OCI-LY3 (cell line): ENCODE results near the gene FHL2.
A peak's percentile ranks its signal among the peaks of the same experiment; 100 is the strongest.

Experiments
- H2AFZ ChIP-seq: fragments of 200-600, 300-600 bp; shearing (Covaris generic); 2 replicates; pipeline ENCODE4 v1.6.0; 2014; ENCODE audit warnings: antibody characterized with exemption, low read depth, low read length
- H3K27ac ChIP-seq: fragments of 200-600, 300-600 bp; sonication (generic); 2 replicates; pipeline ENCODE4 v1.5.1; 2014; ENCODE audit warnings: mild to moderate bottlenecking, low read length, moderate library complexity, mixed read lengths
- H3K27me3 ChIP-seq: fragments of 200-600, 300-600 bp; sonication (generic); 2 replicates; pipeline ENCODE4 v1.6.1; 2014; ENCODE audit warnings: low read depth, low read length, mixed read lengths
- H3K36me3 ChIP-seq: fragments of 200-600, 300-600 bp; sonication (generic); replicated peaks from 2 replicates; pipeline ENCODE3; 2014; ENCODE audit warnings: low read depth, low read length, mixed read lengths
- H3K4me1 ChIP-seq: fragments of 300-600, 200-600 bp; sonication (generic); 2 replicates; pipeline ENCODE4 v1.6.1; 2014; ENCODE audit warnings: low read length, mixed read lengths
- H3K4me2 ChIP-seq: fragments of 200-600, 300-600 bp; sonication (generic); 2 replicates; pipeline ENCODE4 v1.6.1; 2014; ENCODE audit warnings: low read length, mixed read lengths
- H3K4me3 ChIP-seq: fragments of 300-600, 200-600 bp; sonication (generic); 2 replicates; pipeline ENCODE4 v1.5.1; 2014; ENCODE audit warnings: antibody characterized with exemption, mild to moderate bottlenecking, low read length, moderate library complexity
- H3K79me2 ChIP-seq: fragments of 300-600, 200-600 bp; shearing (Covaris generic); 2 replicates; pipeline ENCODE4 v1.6.1; 2014; ENCODE audit warnings: mild to moderate bottlenecking, low read length, mixed read lengths
- H3K9ac ChIP-seq: fragments of 300-600, 200-600 bp; shearing (Covaris generic); 2 replicates; pipeline ENCODE4 v1.6.0; 2014; ENCODE audit warnings: mild to moderate bottlenecking, low read length, moderate library complexity
- H3K9me3 ChIP-seq: fragments of 200-600, 300-600 bp; shearing (Covaris generic); 2 replicates; pipeline ENCODE4 v1.6.1; 2014; ENCODE audit warnings: low read length, mixed read lengths; ENCODE audit not compliant: insufficient read depth
- H4K20me1 ChIP-seq: fragments of 200-600, 300-600 bp; sonication (generic); 2 replicates; pipeline ENCODE4 v1.6.1; 2016; ENCODE audit warnings: low read length, mixed read lengths; ENCODE audit not compliant: insufficient read depth
- CTCF ChIP-seq: fragments of 200-600, 300-600 bp; sonication (generic); IDR thresholded peaks from 2 replicates; pipeline ENCODE4 v1.5.1; 2014; ENCODE audit warnings: antibody characterized with exemption, low read length, low read depth
- EZH2phosphoT487 ChIP-seq: fragments of 200-600 bp; shearing (Covaris generic); IDR thresholded peaks from 2 replicates; pipeline ENCODE4 v1.6.1; 2018; ENCODE audit warnings: antibody characterized with exemption, mixed run types, low read depth

FHL2 gene

GRCh38 chr2:105321875-105322646 lies 76.8 kb downstream of the FHL2 start:
- H2AFZ ChIP-seq = no peak overlapping the region
- peaks cover 33% of the 10 kb centered on the region for H4K20me1 ChIP-seq
- TF ChIP-seq CTCF (no peak), EZH2phosphoT487 (no peak)
- peaks cover 93% of the 10 kb centered on the region for H3K79me2 ChIP-seq
- peaks cover 20% of the 10 kb centered on the region for H3K36me3 ChIP-seq
- H3K27me3 ChIP-seq = no peaks in the 10 kb centered on the region
- no peak overlapping the region for H3K4me2 ChIP-seq
- no peak overlapping the region for H3K9ac ChIP-seq
- H3K9me3 ChIP-seq = no peaks in the 10 kb centered on the region
- H3K4me3 ChIP-seq = no peak overlapping the region
- peaks cover 10% of the 10 kb centered on the region; the same call in 1 of the 2 replicates for H3K4me1 ChIP-seq
- H3K27ac ChIP-seq = no peak overlapping the region

- H3K4me1 ChIP-seq = peaks cover 16% of the 10 kb centered on the region
- no peaks in the 10 kb centered on the region for H3K27me3 ChIP-seq
- H3K27ac ChIP-seq = no peak overlapping the region
- no peak overlapping the region for H3K9ac ChIP-seq
- H3K36me3 ChIP-seq = peaks cover 23% of the 10 kb centered on the region
- no peaks in the 10 kb centered on the region for H3K9me3 ChIP-seq
- TF ChIP-seq EZH2phosphoT487 (no peak), CTCF (no peak)
- peaks cover 93% of the 10 kb centered on the region for H3K79me2 ChIP-seq
- H3K4me2 ChIP-seq = no peak overlapping the region
- H4K20me1 ChIP-seq = peaks cover 30% of the 10 kb centered on the region
- H2AFZ ChIP-seq = no peak overlapping the region
- H3K4me3 ChIP-seq = no peak overlapping the region
These were observed 78.1 kb downstream of the FHL2 start for GRCh38 chr2:105320651-105321215.

- H3K4me1 ChIP-seq = peaks cover 33% of the 10 kb centered on the region
- peaks cover 9% of the 10 kb centered on the region for H3K36me3 ChIP-seq
- no peak overlapping the region for H2AFZ ChIP-seq
- H3K27me3 ChIP-seq = no peaks in the 10 kb centered on the region
- H3K27ac ChIP-seq = no peak overlapping the region
- H3K79me2 ChIP-seq = peaks cover 90% of the 10 kb centered on the region
- no peaks in the 10 kb centered on the region for H3K9me3 ChIP-seq
- TF ChIP-seq CTCF = no peak
- TF ChIP-seq EZH2phosphoT487 = no peak
- peaks cover 22% of the 10 kb centered on the region for H4K20me1 ChIP-seq
- H3K4me3 ChIP-seq = no peak overlapping the region
- H3K4me2 ChIP-seq = no peak overlapping the region
- H3K9ac ChIP-seq = no peak overlapping the region
These were observed 80.9 kb downstream of the FHL2 start for GRCh38 chr2:105317937-105318336.

GRCh38 chr2:105315314-105315713 lies 83.5 kb downstream of the FHL2 start:
- H2AFZ ChIP-seq = no peak overlapping the region
- H3K4me3 ChIP-seq = peak overlapping the region; percentile 28
- H3K79me2 ChIP-seq = peaks cover 92% of the 10 kb centered on the region
- peak overlapping the region; percentile 79 for H3K27ac ChIP-seq
- peak overlapping the region; percentile 46 for H3K4me2 ChIP-seq
- TF ChIP-seq CTCF (no peak), EZH2phosphoT487 (no peak)
- H3K27me3 ChIP-seq = no peaks in the 10 kb centered on the region
- peaks cover 4% of the 10 kb centered on the region for H3K36me3 ChIP-seq
- peaks cover 17% of the 10 kb centered on the region for H4K20me1 ChIP-seq
- peaks cover 50% of the 10 kb centered on the region for H3K4me1 ChIP-seq
- H3K9ac ChIP-seq = no peak overlapping the region
- no peaks in the 10 kb centered on the region for H3K9me3 ChIP-seq
